GM12878 (cell line): ENCODE measurements around the gene SCTR. TPM values are rescaled to one million over a fixed set of nuclear protein-coding genes. Genes with fewer than 3 reads are reported as not detected.

ENCODE experiments used
- ATAC-seq: fragments of 200-7000 bp; cut with Tn5 transposase; 3 replicates; pipeline ENCODE4 v1.9.1; 2020; ENCODE audit warnings: mild to moderate bottlenecking, moderate library complexity
- BruUV-seq: library from RNA; stranded (reverse); fragments of 400-500 nt; replicated peaks from 2 replicates; lab custom pipeline; 2021; lab: Mats Ljungman, UMichigan
- CTCF ChIA-PET: fragments of 300-600 bp; sonication (Branson Sonifier 250); formaldehyde crosslinking; extraction: SDS; loops from one replicate; lab custom pipeline; 2021; ENCODE audit warnings: inconsistent platforms; lab: Yijun Ruan, JAX
- POLR2A ChIA-PET: fragments of 350-600 bp; formaldehyde crosslinking; extraction: SDS; loops from one replicate; lab custom pipeline; 2021; ENCODE audit warnings: inconsistent platforms; lab: Charles Lee
- RAD21 ChIA-PET: fragments of 300-600 bp; sonication (Branson Sonifier 250); formaldehyde crosslinking; loops from one replicate; lab custom pipeline; 2023; ENCODE audit warnings: antibody characterized with exemption; ENCODE audit not compliant: unreplicated experiment; lab: Charles Lee
- SMC1A ChIA-PET: fragments of 300-600 bp; sonication (Branson Sonifier 250); formaldehyde crosslinking; loops from one replicate; lab custom pipeline; 2023; ENCODE audit not compliant: unreplicated experiment, uncharacterized antibody; lab: Charles Lee
- DNase-seq: peaks from one replicate; pipeline ENCODE4 v3.0.0-alpha.2; 2011; ENCODE audit warnings: low read depth, low spot score
- FAIRE-seq: peaks from 3 replicates; lab custom pipeline; 2011; peaks lifted over from hg19 to GRCh38; lab: Jason Lieb, UNC
- H2AFZ ChIP-seq: 2 replicates; pipeline ENCODE4 v1.6.0; 2011; ENCODE audit warnings: low read depth, low read length, control low read depth; ENCODE audit not compliant: control insufficient read depth
- H3K27ac ChIP-seq: 2 replicates; pipeline ENCODE4 v1.5.1; 2011; ENCODE audit warnings: control low read depth; ENCODE audit not compliant: control insufficient read depth, insufficient read depth
- H3K27me3 ChIP-seq, 2 experiments: replicated peaks in 1 of 2; 2 replicates each; pipeline versions ENCODE4 v1.6.0 to v1.6.1; 2011; ENCODE audit warnings: low read length in 1 of 2; ENCODE audit not compliant: control insufficient read depth in 2 of 2, insufficient read depth in 2 of 2
- H3K36me3 ChIP-seq, 2 experiments: 2 replicates each; pipeline ENCODE4 v1.5.1; 2011; ENCODE audit warnings: low read length in 1 of 2; ENCODE audit not compliant: control insufficient read depth in 2 of 2, insufficient read depth in 2 of 2
- H3K4me1 ChIP-seq: 2 replicates; pipeline ENCODE4 v1.6.1; 2011; ENCODE audit warnings: mild to moderate bottlenecking, low read length, moderate library complexity, mixed read lengths; ENCODE audit not compliant: control insufficient read depth, insufficient read depth
- H3K4me2 ChIP-seq: 2 replicates; pipeline ENCODE4 v1.6.0; 2011; ENCODE audit warnings: control low read depth; ENCODE audit not compliant: control insufficient read depth, insufficient read depth
- H3K4me3 ChIP-seq: fragments of 200-600 bp; sonication (generic); 2 replicates; pipeline ENCODE4 v1.5.1; 2016
- H3K79me2 ChIP-seq: 2 replicates; pipeline ENCODE4 v1.6.0; 2011; ENCODE audit warnings: low read length; ENCODE audit not compliant: control insufficient read depth, insufficient read depth
- H3K9ac ChIP-seq: 2 replicates; pipeline ENCODE4 v1.8.0; 2011; ENCODE audit warnings: low read length, control low read depth, mixed read lengths; ENCODE audit not compliant: control insufficient read depth, insufficient read depth
- H3K9me3 ChIP-seq: replicated peaks from 3 replicates; pipeline ENCODE4 v1.5.1; 2011; ENCODE audit warnings: mild to moderate bottlenecking, low read length; ENCODE audit not compliant: control insufficient read depth, insufficient read depth
- H4K20me1 ChIP-seq: 2 replicates; pipeline ENCODE4 v1.6.0; 2011; ENCODE audit not compliant: control insufficient read depth, insufficient read depth
- EGR1 ChIP-seq, 2 experiments: IDR thresholded peaks; 1 replicate in 1 of 2; 2 replicates in 1 of 2; pipeline ENCODE4 v1.6.1; 2011 to 2012; ENCODE audit warnings: low read depth in 2 of 2, low read length in 2 of 2, borderline replicate concordance in 1 of 2, mild to moderate bottlenecking in 1 of 2, moderate library complexity in 1 of 2
- KAT2A ChIP-seq: conservative IDR thresholded peaks from 2 replicates; pipeline ENCODE4 v1.6.1; 2011; ENCODE audit warnings: low read depth, low read length; ENCODE audit not compliant: control insufficient read depth
- MEF2B ChIP-seq: fragments of 450-650 bp; IDR thresholded peaks from 2 replicates; pipeline ENCODE4 v1.6.1; 2018; ENCODE audit warnings: mild to moderate bottlenecking, moderate library complexity; ENCODE audit not compliant: partially characterized antibody, poor library complexity, severe bottlenecking
- TBL1XR1 ChIP-seq: IDR thresholded peaks from 2 replicates; pipeline ENCODE4 v1.6.1; 2012; ENCODE audit warnings: low read depth, low read length, improper control_type of control experiment
- WGBS: methylation state at CpG from one replicate; pipeline ENCODE4 v1.1.6; 2016; ENCODE audit warnings: low lambda C conversion rate; ENCODE audit not compliant: insufficient replicate concordance, insufficient coverage; ENCODE audit errors: missing lambda C conversion rate; 5-methylcytosine and 5-hydroxymethylcytosine counted together
- in situ Hi-C: fragments of 300-500 bp; cut with MboI; formaldehyde crosslinking; loops from 9 replicates; pipeline ENCODE4 v1.14.3; 2018; ENCODE audit warnings: mixed read lengths
- intact Hi-C: fragments of 100-400 bp; cut with micrococcal nuclease; formaldehyde crosslinking; loops from one replicate; pipeline ENCODE4 v1.14.2; 2022; ENCODE audit not compliant: unreplicated experiment
- polyA plus RNA-seq, 11 experiments: library from polyadenylated mRNA; depleted of rRNA in 4 of 11; unstranded in 6 of 11; stranded (reverse) in 5 of 11; fragments of >200 nt; fragmentation: Nextera tagmentation in 4 of 11; fragmentation: Illumina TruSeq in 1 of 11; extraction: Ambion mirVana in 4 of 11; extraction: Trizol in 1 of 11; gene quantifications; 1 replicate in 1 of 11; 2 replicates in 10 of 11; pipeline versions ENCODE4 v1.2.1 to v1.2.3, GENCODE V29; 2011 to 2016; ENCODE audit warnings: inconsistent platforms in 2 of 11, missing spikeins in 2 of 11, low read depth in 1 of 11
- total RNA-seq, 4 experiments: library from RNA; depleted of rRNA in 3 of 4; stranded (reverse); fragments of >200 nt in 3 of 4; fragmentation: Illumina TruSeq in 1 of 4; extraction: Trizol in 1 of 4; gene quantifications; 2 replicates each; pipeline versions ENCODE4 v1.2.1 to v1.2.3, GENCODE V29; 2013 to 2021
- TF ChIP-seq, protein P1 (sequence below): fragments of 450-650 bp; IDR thresholded peaks from 2 replicates; pipeline ENCODE4 v1.6.1; 2017; ENCODE audit warnings: antibody characterized with exemption, mild to moderate bottlenecking, moderate library complexity
- TF ChIP-seq, protein P2 (sequence below): IDR thresholded peaks from 2 replicates; pipeline ENCODE4 v1.6.1; 2011; ENCODE audit warnings: mild to moderate bottlenecking, low read depth, low read length, moderate library complexity; ENCODE audit not compliant: insufficient replicate concordance

SCTR gene
- total and polyA plus RNA-seq, 10 of the 15 experiments (the other 5 are each of a cell fraction or from before 2014, with no cell fraction given): 0.26 TPM; not detected in 9

DNA sequence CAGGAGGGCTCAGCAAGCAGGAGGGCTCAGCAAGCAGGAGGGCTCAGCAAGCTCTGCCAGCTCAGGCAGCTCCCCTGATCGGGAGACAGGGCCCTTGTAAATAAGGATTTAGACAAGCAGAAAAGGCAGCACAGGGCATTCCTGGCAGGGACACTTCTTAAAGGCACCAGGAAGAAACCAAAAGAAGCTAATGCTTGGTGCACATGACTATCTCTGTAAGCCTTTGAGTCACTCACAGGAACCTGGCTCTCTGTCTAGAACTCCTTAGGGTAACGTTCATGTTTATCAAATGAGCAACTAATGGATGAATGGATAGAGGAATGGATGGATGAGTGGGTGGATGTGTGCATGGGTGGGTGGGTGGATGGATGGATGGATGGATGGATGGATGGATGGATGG lies 64.2 kb downstream of the SCTR start (continued):
- TF ChIP-seq, protein P1, sequence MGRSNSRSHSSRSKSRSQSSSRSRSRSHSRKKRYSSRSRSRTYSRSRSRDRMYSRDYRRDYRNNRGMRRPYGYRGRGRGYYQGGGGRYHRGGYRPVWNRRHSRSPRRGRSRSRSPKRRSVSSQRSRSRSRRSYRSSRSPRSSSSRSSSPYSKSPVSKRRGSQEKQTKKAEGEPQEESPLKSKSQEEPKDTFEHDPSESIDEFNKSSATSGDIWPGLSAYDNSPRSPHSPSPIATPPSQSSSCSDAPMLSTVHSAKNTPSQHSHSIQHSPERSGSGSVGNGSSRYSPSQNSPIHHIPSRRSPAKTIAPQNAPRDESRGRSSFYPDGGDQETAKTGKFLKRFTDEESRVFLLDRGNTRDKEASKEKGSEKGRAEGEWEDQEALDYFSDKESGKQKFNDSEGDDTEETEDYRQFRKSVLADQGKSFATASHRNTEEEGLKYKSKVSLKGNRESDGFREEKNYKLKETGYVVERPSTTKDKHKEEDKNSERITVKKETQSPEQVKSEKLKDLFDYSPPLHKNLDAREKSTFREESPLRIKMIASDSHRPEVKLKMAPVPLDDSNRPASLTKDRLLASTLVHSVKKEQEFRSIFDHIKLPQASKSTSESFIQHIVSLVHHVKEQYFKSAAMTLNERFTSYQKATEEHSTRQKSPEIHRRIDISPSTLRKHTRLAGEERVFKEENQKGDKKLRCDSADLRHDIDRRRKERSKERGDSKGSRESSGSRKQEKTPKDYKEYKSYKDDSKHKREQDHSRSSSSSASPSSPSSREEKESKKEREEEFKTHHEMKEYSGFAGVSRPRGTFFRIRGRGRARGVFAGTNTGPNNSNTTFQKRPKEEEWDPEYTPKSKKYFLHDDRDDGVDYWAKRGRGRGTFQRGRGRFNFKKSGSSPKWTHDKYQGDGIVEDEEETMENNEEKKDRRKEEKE: no peak
- TF ChIP-seq KAT2A (no peak), EGR1 (IDR thresholded peaks at IDR 0.05; ENCODE audit: borderline replicate concordance in 1 of 2, low read depth in 2 of 2, low read length in 2 of 2) (no peak)
- TF ChIP-seq, protein P2, sequence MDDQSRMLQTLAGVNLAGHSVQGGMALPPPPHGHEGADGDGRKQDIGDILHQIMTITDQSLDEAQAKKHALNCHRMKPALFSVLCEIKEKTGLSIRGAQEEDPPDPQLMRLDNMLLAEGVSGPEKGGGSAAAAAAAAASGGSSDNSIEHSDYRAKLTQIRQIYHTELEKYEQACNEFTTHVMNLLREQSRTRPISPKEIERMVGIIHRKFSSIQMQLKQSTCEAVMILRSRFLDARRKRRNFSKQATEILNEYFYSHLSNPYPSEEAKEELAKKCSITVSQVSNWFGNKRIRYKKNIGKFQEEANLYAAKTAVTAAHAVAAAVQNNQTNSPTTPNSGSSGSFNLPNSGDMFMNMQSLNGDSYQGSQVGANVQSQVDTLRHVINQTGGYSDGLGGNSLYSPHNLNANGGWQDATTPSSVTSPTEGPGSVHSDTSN: no peak

DNA sequence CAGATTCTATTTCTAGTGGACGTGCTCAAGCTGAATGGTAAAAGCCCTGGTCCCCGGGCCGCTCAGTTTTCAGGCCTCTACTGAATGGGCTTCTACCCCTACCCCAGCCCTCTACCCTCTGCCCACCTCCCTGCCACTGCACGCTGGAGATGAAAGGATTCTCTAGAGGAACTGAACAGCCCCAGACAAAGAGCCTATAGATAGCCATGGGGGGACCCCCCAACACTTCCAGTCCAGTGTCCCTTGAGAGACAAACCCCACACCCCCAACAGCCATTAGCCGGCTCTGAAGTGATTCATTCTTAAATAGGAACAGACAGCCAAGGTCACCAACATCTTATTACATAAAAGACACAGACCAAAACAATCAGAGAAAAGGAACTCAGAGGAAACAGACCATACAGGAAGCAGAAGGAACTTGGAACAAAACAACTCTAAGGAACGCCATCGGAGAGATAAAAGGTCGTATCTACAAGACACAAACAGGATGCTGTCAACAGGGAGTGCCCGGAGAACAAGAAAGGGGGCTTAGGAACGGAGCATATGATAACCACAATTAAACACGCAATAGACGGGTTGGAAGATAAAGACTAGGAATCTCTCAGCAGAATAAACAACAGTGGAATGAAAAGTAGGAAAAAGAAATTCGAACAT lies 69.1 kb downstream of the SCTR start:
- no peaks in the 10 kb centered on the region for H3K79me2 ChIP-seq
- no TSS peak for BruUV-seq
- no peaks in the 10 kb centered on the region for H3K9me3 ChIP-seq
- H3K36me3 ChIP-seq: no peaks in the 10 kb centered on the region
- intact Hi-C loops (no loop called here), in situ Hi-C loops (no loop called here)
- H2AFZ ChIP-seq: no peak overlapping the region
- H3K4me3 ChIP-seq: no peak overlapping the region
- no peak overlapping the region for H3K27ac ChIP-seq
- H3K4me1 ChIP-seq: no peaks in the 10 kb centered on the region
- no peak overlapping the region for H3K9ac ChIP-seq
- no peaks in the 10 kb centered on the region for H4K20me1 ChIP-seq
- CTCF ChIA-PET: interaction anchor here (0.6 kb wide), 1 partner anchor 369 kb away, joined by 4 read pairs; no protein-coding TSS in a partner anchor
- RAD21 ChIA-PET: no interaction called here
- POLR2A ChIA-PET: no interaction called here
- FAIRE-seq: no peak
- no peak for DNase-seq
- TF ChIP-seq TBL1XR1 (no peak), MEF2B (peak; percentile 53)
- H3K27me3 ChIP-seq: peaks cover 0 to 3% of the 10 kb centered on the region in 2 experiments; a peak in 2 of 4 replicates
- no peak for ATAC-seq
- no peak overlapping the region for H3K4me2 ChIP-seq
- 17% methylated on average over 13 of the region's 13 CpGs for WGBS
- SMC1A ChIA-PET: no interaction called here
